ENCODE measurements around the gene DLX1.
A peak's percentile ranks its signal among the peaks of the same experiment; 100 is the strongest.

Gene DLX1

DNA sequence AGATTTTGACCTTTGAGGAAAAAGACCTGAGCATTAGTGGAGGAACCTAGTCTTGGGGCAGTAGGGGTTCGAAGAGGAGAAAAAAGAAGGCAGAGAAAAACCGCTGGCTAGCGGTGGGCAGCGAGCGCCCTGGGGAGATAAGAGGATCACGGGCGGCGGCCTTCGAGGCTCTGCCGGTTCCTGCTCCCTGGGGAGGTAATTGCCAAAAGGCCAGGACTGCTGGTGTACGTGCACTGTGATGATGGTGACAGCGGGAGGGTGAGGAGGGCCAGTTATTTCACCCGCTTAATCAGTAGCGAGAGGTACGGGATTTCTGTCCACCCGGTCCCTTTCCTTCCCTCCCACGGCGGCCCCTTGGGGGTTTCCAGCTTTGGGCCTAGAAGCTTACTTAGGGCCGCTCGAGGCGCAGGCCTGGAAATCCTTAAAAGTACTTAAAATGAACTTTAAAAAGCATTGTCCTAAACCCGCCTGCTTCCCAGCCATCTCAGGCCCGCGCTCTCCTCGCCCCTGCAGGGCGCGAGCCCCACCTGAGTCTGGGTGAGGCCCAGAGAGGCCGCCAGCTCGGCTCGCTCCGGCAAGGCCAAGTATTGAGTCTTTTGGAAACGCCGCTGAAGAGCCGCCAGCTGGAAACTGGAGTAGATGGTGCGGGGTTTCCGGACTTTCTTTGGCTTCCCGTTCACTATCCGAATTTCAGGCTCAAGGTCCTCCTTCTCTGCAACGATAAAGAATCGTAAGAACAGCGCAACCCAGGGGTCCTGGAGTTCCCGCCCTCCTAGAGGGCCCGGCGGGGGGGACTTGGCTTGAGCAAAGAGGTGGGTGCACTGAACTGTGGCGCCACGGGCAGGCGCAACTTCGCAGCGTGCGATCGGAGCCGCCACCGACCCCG lies 15.9 kb downstream of the DLX1 start:
- peaks cover 30% of the 10 kb centered on the region for H3K4me1 ChIP-seq (ENCODE audit: insufficient read depth, poor library complexity, severe bottlenecking)
- peak overlapping the region; percentile 47 for H3K4me3 ChIP-seq (ENCODE audit: severe bottlenecking)
- TF ChIP-seq, protein P1, sequence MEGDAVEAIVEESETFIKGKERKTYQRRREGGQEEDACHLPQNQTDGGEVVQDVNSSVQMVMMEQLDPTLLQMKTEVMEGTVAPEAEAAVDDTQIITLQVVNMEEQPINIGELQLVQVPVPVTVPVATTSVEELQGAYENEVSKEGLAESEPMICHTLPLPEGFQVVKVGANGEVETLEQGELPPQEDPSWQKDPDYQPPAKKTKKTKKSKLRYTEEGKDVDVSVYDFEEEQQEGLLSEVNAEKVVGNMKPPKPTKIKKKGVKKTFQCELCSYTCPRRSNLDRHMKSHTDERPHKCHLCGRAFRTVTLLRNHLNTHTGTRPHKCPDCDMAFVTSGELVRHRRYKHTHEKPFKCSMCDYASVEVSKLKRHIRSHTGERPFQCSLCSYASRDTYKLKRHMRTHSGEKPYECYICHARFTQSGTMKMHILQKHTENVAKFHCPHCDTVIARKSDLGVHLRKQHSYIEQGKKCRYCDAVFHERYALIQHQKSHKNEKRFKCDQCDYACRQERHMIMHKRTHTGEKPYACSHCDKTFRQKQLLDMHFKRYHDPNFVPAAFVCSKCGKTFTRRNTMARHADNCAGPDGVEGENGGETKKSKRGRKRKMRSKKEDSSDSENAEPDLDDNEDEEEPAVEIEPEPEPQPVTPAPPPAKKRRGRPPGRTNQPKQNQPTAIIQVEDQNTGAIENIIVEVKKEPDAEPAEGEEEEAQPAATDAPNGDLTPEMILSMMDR (IDR thresholded peaks at IDR 0.05; ENCODE audit: poor library complexity, severe bottlenecking), result peak; percentile 1
- H3K36me3 ChIP-seq (ENCODE audit: low read depth), result no peaks in the 10 kb centered on the region
- ATAC-seq (ENCODE audit: low read depth) (no peak), DNase-seq (ENCODE audit: low spot score) (no peak)
- H3K27me3 ChIP-seq (ENCODE audit: insufficient read depth, poor library complexity, severe bottlenecking), result no peaks in the 10 kb centered on the region
- H3K27ac ChIP-seq (ENCODE audit: poor library complexity, severe bottlenecking), result peak overlapping the region; percentile 42
- no peaks in the 10 kb centered on the region for H3K9me3 ChIP-seq (ENCODE audit: severe bottlenecking)

DNA sequence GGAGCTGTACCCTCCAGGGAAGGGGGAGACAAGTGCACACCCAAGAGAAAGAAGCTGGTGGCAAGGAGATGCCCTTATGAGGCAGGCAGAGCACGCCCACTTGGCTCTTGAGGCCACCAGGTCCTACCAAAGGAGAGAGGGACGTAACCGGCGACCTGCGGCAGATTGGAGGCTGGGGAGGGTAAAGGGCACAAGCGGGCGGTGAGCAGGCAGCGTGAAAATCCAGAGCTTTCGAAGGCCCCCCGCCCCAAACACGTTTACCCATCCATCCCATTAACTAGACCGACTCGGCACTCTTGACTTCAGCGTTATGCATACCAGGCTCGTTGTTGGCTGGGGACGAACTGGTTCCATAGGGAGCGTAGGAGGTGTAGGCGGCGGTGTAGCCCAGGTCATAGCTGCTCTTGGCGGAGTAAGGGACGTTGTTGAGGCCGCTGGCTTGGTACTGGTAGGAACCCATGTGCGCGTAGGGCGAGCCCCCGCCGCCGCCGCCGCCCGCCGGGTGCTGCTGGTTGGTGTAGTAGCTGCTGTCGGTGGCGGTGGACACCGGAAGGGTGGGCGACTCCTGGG lies 16.6 kb downstream of the DLX1 start:
- TF ChIP-seq, protein P1 (IDR thresholded peaks at IDR 0.05; ENCODE audit: poor library complexity, severe bottlenecking), result no peak
- ATAC-seq (ENCODE audit: low read depth), result peak; percentile 15
- H3K4me3 ChIP-seq (ENCODE audit: severe bottlenecking), result peak overlapping the region; percentile 47
- DNase-seq (ENCODE audit: low spot score), result peak; percentile 60
- H3K27ac ChIP-seq (ENCODE audit: poor library complexity, severe bottlenecking), result peak overlapping the region; percentile 42
- no peaks in the 10 kb centered on the region for H3K9me3 ChIP-seq (ENCODE audit: severe bottlenecking)
- H3K36me3 ChIP-seq (ENCODE audit: low read depth), result no peaks in the 10 kb centered on the region
- H3K27me3 ChIP-seq (ENCODE audit: insufficient read depth, poor library complexity, severe bottlenecking), result no peaks in the 10 kb centered on the region
- H3K4me1 ChIP-seq (ENCODE audit: insufficient read depth, poor library complexity, severe bottlenecking), result peaks cover 26% of the 10 kb centered on the region

DNA sequence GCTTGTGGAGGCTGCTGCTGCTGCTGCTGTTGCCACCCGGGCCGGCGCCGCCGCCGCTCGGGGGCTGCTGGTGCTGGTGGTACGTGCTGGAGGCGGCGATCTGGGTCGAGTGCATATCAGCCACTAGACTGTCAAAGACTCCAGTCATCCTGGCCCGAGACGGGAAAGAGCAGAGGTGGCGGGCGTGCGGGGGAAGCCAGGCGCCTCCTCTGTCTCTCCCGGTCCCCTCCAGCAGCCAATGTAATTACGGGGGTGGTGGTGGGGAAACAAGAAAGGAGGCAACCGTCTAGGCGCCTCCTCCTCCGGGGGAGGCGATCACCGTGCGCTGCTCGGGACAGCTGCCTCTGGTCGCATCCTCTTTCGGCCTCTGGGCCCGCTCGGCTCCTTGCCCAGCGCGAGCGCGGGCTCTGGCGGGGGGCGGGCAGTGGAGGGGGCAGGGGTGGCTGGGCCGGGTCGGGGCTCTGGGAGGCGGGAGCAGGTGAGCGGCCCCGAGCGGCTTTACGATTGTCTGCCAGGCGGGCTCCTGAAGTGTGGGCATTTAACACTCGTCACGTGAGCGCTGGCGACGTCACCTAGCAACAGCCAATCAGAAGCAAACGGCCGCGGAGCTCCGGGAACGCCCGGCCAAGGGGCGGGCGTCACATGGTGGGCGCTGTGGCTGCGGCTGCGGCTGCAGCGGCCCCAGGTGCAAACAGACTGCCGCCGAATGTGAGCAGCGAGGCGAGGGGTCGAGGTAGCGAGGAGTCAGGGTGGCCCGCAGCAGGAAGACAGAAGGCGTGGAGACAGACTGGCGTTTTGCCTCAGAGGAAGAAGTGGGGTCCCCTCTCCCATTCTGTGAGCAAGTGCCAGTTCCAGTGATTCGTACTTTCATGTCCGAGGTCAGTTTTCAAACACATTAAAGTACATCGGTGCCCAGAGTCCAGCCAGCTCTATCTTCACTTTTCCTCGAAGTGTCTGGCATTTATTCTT lies 17.4 kb downstream of the DLX1 start, which contains the start of gene DLX2:
Gene DLX2 (minus strand): TSS at position 510 of the 969 bp plus-strand sequence. CDS start 362 bp downstream, at position 148.
- H3K27me3 ChIP-seq (ENCODE audit: insufficient read depth, poor library complexity, severe bottlenecking), result no peaks in the 10 kb centered on the region
- peak within 1 kb of the TSS; percentile 42 for H3K27ac ChIP-seq (ENCODE audit: poor library complexity, severe bottlenecking)
- peak; percentile 56 for ATAC-seq (ENCODE audit: low read depth)

DNA sequence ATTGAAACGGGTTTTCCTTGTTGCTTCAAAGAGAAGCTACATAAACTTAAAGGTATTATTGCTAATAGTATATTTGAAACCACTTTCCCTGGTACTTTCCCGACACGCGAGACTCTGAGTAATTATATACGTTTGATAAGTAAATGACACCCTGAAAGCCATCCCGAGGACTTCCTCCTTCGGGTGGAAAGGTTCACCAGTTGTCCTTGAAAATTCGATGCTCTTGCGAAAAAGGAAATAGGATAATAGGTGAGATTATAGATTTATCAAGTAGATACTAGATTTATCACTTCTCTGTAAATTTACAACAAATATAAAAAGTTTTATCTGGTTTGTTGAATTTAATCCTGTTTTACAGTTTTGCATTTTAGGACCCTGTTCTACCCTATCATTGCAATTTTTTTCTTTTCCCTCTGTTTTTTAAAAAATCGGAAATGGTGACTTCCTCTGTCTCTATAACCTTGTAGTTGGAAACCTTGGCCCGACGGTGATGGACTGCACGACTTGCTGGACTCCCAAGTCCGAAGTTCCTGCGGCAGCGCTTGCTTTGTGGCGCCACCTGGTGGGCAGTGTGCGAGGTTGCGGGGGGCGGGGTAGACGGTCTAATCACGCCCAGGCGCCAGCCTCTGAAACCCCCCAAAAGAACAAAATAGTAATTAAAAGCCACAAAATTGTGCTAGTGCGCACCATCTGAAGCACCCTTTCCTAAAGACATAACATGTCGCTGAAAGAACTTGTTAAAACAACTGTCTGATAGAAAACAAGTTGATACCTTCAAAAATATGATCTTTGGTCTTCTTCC lies 18.4 kb downstream of the DLX1 start:
- Histone ChIP-seq H3K4me3 (ENCODE audit: severe bottlenecking) (peak overlapping the region; percentile 47), H3K27me3 (ENCODE audit: insufficient read depth, poor library complexity, severe bottlenecking) (no peaks in the 10 kb centered on the region), H3K36me3 (ENCODE audit: low read depth) (no peaks in the 10 kb centered on the region), H3K27ac (ENCODE audit: poor library complexity, severe bottlenecking) (peak overlapping the region; percentile 42), H3K9me3 (ENCODE audit: severe bottlenecking) (no peaks in the 10 kb centered on the region), H3K4me1 (ENCODE audit: insufficient read depth, poor library complexity, severe bottlenecking) (peaks cover 10% of the 10 kb centered on the region)
- TF ChIP-seq, protein P1 (IDR thresholded peaks at IDR 0.05; ENCODE audit: poor library complexity, severe bottlenecking), result peak; percentile 98
- DNase-seq (ENCODE audit: low spot score) (peak; percentile 84), ATAC-seq (ENCODE audit: low read depth) (peak; percentile 35; the same call in 2 of the 3 replicates)

More for the DNA sequence above, 17.4 kb downstream of the DLX1 start, which contains the start of gene DLX2:
- peak; percentile 90 for DNase-seq (ENCODE audit: low spot score)
- Histone ChIP-seq H3K4me3 (ENCODE audit: severe bottlenecking) (peak within 1 kb of the TSS; percentile 47), H3K9me3 (ENCODE audit: severe bottlenecking) (no peaks in the 10 kb centered on the region), H3K4me1 (ENCODE audit: insufficient read depth, poor library complexity, severe bottlenecking) (peaks cover 20% of the 10 kb centered on the region), H3K36me3 (ENCODE audit: low read depth) (no peaks in the 10 kb centered on the region)
- TF ChIP-seq, protein P1 (IDR thresholded peaks at IDR 0.05; ENCODE audit: poor library complexity, severe bottlenecking), result no peak

Data from RWPE2 (cell line).